MM.1S (cell line): ENCODE measurements around the gene ZNF804B.

Source experiments
- DNase-seq: peaks from one replicate; pipeline ENCODE4 v3.0.0-alpha.2; 2015
- H2AFZ ChIP-seq: fragments of 300-600 bp; sonication (generic); 2 replicates; pipeline ENCODE4 v1.6.0; 2016; ENCODE audit warnings: antibody characterized with exemption, low read length
- H3F3A ChIP-seq: fragments of 300-600 bp; sonication (generic); 2 replicates; pipeline ENCODE4 v1.6.1; 2016; ENCODE audit warnings: mild to moderate bottlenecking, antibody characterized with exemption, low read length, moderate library complexity, mixed read lengths; ENCODE audit not compliant: insufficient read depth
- H3K27ac ChIP-seq: fragments of 300-600 bp; sonication (generic); 2 replicates; pipeline ENCODE4 v1.5.1; 2016; ENCODE audit warnings: mild to moderate bottlenecking, low read length
- H3K27me3 ChIP-seq: fragments of 300-600 bp; sonication (generic); replicated peaks from 2 replicates; pipeline ENCODE4 v1.6.0; 2016; ENCODE audit warnings: low read length; ENCODE audit not compliant: insufficient read depth
- H3K36me3 ChIP-seq: fragments of 300-600 bp; sonication (generic); replicated peaks from 2 replicates; pipeline ENCODE4 v1.6.1; 2016; ENCODE audit warnings: mild to moderate bottlenecking, low read length, mixed read lengths; ENCODE audit not compliant: insufficient read depth
- H3K4me1 ChIP-seq: fragments of 300-600 bp; sonication (generic); 2 replicates; pipeline ENCODE4 v1.6.1; 2016; ENCODE audit warnings: low read length, mixed read lengths
- H3K4me2 ChIP-seq: fragments of 300-600 bp; sonication (generic); 2 replicates; pipeline ENCODE4 v1.6.0; 2016; ENCODE audit warnings: low read depth, low read length
- H3K4me3 ChIP-seq: fragments of 300-600 bp; sonication (generic); 2 replicates; pipeline ENCODE4 v1.5.1; 2016; ENCODE audit warnings: low read length, mixed read lengths
- H3K79me2 ChIP-seq: fragments of 300-600 bp; sonication (generic); 2 replicates; pipeline ENCODE4 v1.6.1; 2016; ENCODE audit warnings: mixed run types, low read length, mixed read lengths
- H3K9ac ChIP-seq: fragments of 300-600 bp; sonication (generic); 2 replicates; pipeline ENCODE4 v1.6.1; 2016; ENCODE audit warnings: low read length, mixed read lengths
- H3K9me2 ChIP-seq: fragments of 300-600 bp; sonication (generic); replicated peaks from 2 replicates; pipeline ENCODE4 v1.6.1; 2016; ENCODE audit warnings: mild to moderate bottlenecking, low read length, mixed read lengths; ENCODE audit not compliant: insufficient read depth
- H3K9me3 ChIP-seq: fragments of 300-600 bp; sonication (generic); replicated peaks from 2 replicates; pipeline ENCODE4 v1.6.1; 2016; ENCODE audit warnings: mild to moderate bottlenecking, low read length, mixed read lengths; ENCODE audit not compliant: insufficient read depth
- H4K20me1 ChIP-seq: fragments of 300-600 bp; sonication (generic); 2 replicates; pipeline ENCODE4 v1.6.1; 2016; ENCODE audit warnings: mild to moderate bottlenecking, low read length, moderate library complexity, mixed read lengths; ENCODE audit not compliant: insufficient read depth
- EZH2 ChIP-seq: fragments of 300-600 bp; sonication (generic); optimal IDR thresholded peaks from 2 replicates; pipeline ENCODE3; 2017; ENCODE audit warnings: low read depth, mild to moderate bottlenecking, antibody characterized with exemption, low read length, mixed read lengths
- EZH2phosphoT487 ChIP-seq: fragments of 300-600 bp; sonication (generic); IDR thresholded peaks from 2 replicates; pipeline ENCODE4 v1.6.1; 2018; ENCODE audit warnings: antibody characterized with exemption, low read length
- TF ChIP-seq, protein P1 (sequence below): fragments of 300-600 bp; sonication (generic); IDR thresholded peaks from 2 replicates; pipeline ENCODE4 v1.5.1; 2016; ENCODE audit warnings: antibody characterized with exemption, low read length, mixed read lengths

Gene ZNF804B

GRCh38 chr7:88759230-88760135 is at the start of gene ZNF804B:
Gene ZNF804B, plus strand, starts transcription at chr7:88759700. Its CDS starts 277 bp downstream, at chr7:88759977.
- no peaks in the 10 kb centered on the region for H3K79me2 ChIP-seq
- H4K20me1 ChIP-seq, result no peaks in the 10 kb centered on the region
- no peaks in the 10 kb centered on the region for H3K36me3 ChIP-seq
- TF ChIP-seq EZH2phosphoT487 (no peak), EZH2 (no peak)
- TF ChIP-seq, protein P1, sequence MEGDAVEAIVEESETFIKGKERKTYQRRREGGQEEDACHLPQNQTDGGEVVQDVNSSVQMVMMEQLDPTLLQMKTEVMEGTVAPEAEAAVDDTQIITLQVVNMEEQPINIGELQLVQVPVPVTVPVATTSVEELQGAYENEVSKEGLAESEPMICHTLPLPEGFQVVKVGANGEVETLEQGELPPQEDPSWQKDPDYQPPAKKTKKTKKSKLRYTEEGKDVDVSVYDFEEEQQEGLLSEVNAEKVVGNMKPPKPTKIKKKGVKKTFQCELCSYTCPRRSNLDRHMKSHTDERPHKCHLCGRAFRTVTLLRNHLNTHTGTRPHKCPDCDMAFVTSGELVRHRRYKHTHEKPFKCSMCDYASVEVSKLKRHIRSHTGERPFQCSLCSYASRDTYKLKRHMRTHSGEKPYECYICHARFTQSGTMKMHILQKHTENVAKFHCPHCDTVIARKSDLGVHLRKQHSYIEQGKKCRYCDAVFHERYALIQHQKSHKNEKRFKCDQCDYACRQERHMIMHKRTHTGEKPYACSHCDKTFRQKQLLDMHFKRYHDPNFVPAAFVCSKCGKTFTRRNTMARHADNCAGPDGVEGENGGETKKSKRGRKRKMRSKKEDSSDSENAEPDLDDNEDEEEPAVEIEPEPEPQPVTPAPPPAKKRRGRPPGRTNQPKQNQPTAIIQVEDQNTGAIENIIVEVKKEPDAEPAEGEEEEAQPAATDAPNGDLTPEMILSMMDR, result no peak
- peak within 1 kb of the TSS; percentile 55 for H3K4me3 ChIP-seq
- no peaks in the 10 kb centered on the region for H3K9me3 ChIP-seq
- no peaks in the 10 kb centered on the region for H3F3A ChIP-seq
- H3K27ac ChIP-seq, result no peak within 1 kb of the TSS
- H2AFZ ChIP-seq, result peak within 1 kb of the TSS; percentile 73
- no peak for DNase-seq
- no peak within 1 kb of the TSS for H3K9ac ChIP-seq
- H3K4me2 ChIP-seq, result peak within 1 kb of the TSS; percentile 51
- H3K27me3 ChIP-seq, result no peaks in the 10 kb centered on the region
- H3K4me1 ChIP-seq, result no peaks in the 10 kb centered on the region
- H3K9me2 ChIP-seq, result no peaks in the 10 kb centered on the region

- no peaks in the 10 kb centered on the region for H3F3A ChIP-seq
- H3K9me3 ChIP-seq, result no peaks in the 10 kb centered on the region
- no peaks in the 10 kb centered on the region for H3K27me3 ChIP-seq
- H3K27ac ChIP-seq, result no peak overlapping the region
- TF ChIP-seq EZH2, result no peak
- no peak for TF ChIP-seq EZH2phosphoT487
- TF ChIP-seq, protein P1, result no peak
- H3K9ac ChIP-seq, result no peak overlapping the region
- no peak overlapping the region for H2AFZ ChIP-seq
- DNase-seq, result no peak
- H4K20me1 ChIP-seq, result no peaks in the 10 kb centered on the region
- H3K9me2 ChIP-seq, result no peaks in the 10 kb centered on the region
- no peak overlapping the region for H3K4me2 ChIP-seq
- H3K4me3 ChIP-seq, result no peak overlapping the region
- no peaks in the 10 kb centered on the region for H3K4me1 ChIP-seq
- H3K36me3 ChIP-seq, result no peaks in the 10 kb centered on the region
- H3K79me2 ChIP-seq, result no peaks in the 10 kb centered on the region
Measured at GRCh38 chr7:88735920-88736319, 23.6 kb upstream of the ZNF804B start.

- H3K4me2 ChIP-seq, result no peak overlapping the region
- DNase-seq, result no peak
- H2AFZ ChIP-seq, result no peak overlapping the region
- H3K79me2 ChIP-seq, result no peaks in the 10 kb centered on the region
- H3F3A ChIP-seq, result no peaks in the 10 kb centered on the region
- no peaks in the 10 kb centered on the region for H3K36me3 ChIP-seq
- no peak overlapping the region for H3K9ac ChIP-seq
- H3K9me3 ChIP-seq, result no peaks in the 10 kb centered on the region
- no peaks in the 10 kb centered on the region for H4K20me1 ChIP-seq
- no peaks in the 10 kb centered on the region for H3K27me3 ChIP-seq
- H3K4me3 ChIP-seq, result no peak overlapping the region
- no peak for TF ChIP-seq EZH2phosphoT487
- TF ChIP-seq, protein P1, result no peak
- TF ChIP-seq EZH2, result no peak
- H3K9me2 ChIP-seq, result no peaks in the 10 kb centered on the region
- no peaks in the 10 kb centered on the region for H3K4me1 ChIP-seq
- no peak overlapping the region for H3K27ac ChIP-seq
Measured at GRCh38 chr7:88737632-88738031, 21.9 kb upstream of the ZNF804B start.
